ENCODE data around the gene NISCH. TPM values are rescaled to one million over a fixed set of nuclear protein-coding genes. Genes with fewer than 3 reads are reported as not detected.

NISCH gene
- total RNA-seq, 1 donor from 2014 or later: 62.5 TPM

- peaks cover 3% of the 10 kb centered on the region for H3K27me3 ChIP-seq (ENCODE audit: control insufficient read depth, insufficient read depth, low read length)
- DNase-seq (ENCODE audit: low read depth): no peak
- no peak overlapping the region for H3K4me3 ChIP-seq (ENCODE audit: low read depth, low read length)
- TF ChIP-seq, protein P1, sequence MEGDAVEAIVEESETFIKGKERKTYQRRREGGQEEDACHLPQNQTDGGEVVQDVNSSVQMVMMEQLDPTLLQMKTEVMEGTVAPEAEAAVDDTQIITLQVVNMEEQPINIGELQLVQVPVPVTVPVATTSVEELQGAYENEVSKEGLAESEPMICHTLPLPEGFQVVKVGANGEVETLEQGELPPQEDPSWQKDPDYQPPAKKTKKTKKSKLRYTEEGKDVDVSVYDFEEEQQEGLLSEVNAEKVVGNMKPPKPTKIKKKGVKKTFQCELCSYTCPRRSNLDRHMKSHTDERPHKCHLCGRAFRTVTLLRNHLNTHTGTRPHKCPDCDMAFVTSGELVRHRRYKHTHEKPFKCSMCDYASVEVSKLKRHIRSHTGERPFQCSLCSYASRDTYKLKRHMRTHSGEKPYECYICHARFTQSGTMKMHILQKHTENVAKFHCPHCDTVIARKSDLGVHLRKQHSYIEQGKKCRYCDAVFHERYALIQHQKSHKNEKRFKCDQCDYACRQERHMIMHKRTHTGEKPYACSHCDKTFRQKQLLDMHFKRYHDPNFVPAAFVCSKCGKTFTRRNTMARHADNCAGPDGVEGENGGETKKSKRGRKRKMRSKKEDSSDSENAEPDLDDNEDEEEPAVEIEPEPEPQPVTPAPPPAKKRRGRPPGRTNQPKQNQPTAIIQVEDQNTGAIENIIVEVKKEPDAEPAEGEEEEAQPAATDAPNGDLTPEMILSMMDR (IDR thresholded peaks at IDR 0.05; ENCODE audit: insufficient read depth, low read length, poor library complexity, severe bottlenecking): no peak
- no peaks in the 10 kb centered on the region for H3K36me3 ChIP-seq (ENCODE audit: control insufficient read depth, insufficient read depth, low read length)
Observed at GRCh38 chr3:52429779-52430415, 25.5 kb upstream of the NISCH start.

DNA sequence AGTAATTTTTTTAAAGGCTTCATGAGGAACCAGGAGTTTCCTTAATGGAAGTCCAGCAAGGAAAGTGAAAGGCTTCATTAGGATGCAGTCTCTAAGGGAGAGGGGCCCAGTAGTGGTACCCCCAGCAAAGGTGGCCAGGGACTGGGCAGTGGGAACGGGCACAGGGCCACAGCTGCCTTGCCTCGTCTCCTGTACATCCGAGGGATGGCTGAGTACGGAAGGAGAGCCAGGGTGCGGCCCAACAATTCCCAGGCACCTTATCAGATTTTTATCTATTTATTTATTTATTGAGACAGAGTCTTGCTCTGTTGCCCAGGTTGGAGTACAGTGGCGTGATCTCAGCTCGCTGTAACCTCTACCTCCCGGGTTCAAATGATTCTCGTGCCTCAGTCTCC lies 25.0 kb upstream of the NISCH start:
- TF ChIP-seq, protein P1 (IDR thresholded peaks at IDR 0.05; ENCODE audit: insufficient read depth, low read length, poor library complexity, severe bottlenecking): no peak
- H3K27me3 ChIP-seq (ENCODE audit: control insufficient read depth, insufficient read depth, low read length): peaks cover 3% of the 10 kb centered on the region

GRCh38 chr3:52431459-52432223 lies 23.8 kb upstream of the NISCH start:
- Histone ChIP-seq H3K4me3 (ENCODE audit: low read depth, low read length) (no peak overlapping the region), H3K36me3 (ENCODE audit: control insufficient read depth, insufficient read depth, low read length) (no peaks in the 10 kb centered on the region), H3K27me3 (ENCODE audit: control insufficient read depth, insufficient read depth, low read length) (peaks cover 5% of the 10 kb centered on the region)
- TF ChIP-seq, protein P1 (IDR thresholded peaks at IDR 0.05; ENCODE audit: insufficient read depth, low read length, poor library complexity, severe bottlenecking): no peak
- no peak for DNase-seq (ENCODE audit: low read depth)

More for the DNA sequence above, 25.0 kb upstream of the NISCH start:
- DNase-seq (ENCODE audit: low read depth): no peak
- H3K4me3 ChIP-seq (ENCODE audit: low read depth, low read length): no peak overlapping the region
- no peaks in the 10 kb centered on the region for H3K36me3 ChIP-seq (ENCODE audit: control insufficient read depth, insufficient read depth, low read length)

DNA sequence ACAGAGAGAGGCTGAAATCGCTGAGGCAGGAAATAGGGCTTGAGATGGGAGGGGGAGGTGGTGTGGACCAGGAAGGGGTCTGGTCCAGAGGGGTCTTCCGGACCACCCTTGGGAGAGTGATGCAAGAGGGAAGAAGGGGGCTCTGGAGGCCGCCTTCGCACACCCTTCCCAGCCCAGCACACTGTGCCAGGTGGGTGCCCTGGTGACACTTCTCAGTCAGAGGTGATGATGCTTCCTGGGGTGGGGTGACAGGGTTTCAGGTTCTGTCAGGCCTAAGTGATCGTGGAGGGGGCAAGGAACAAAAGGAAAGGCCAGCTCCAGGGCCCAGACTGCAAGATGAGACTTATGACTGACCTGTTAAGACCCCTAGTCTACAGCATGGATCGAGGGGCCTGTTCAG lies 23.2 kb upstream of the NISCH start:
- H3K27me3 ChIP-seq (ENCODE audit: control insufficient read depth, insufficient read depth, low read length): peaks cover 5% of the 10 kb centered on the region
- TF ChIP-seq, protein P1 (IDR thresholded peaks at IDR 0.05; ENCODE audit: insufficient read depth, low read length, poor library complexity, severe bottlenecking): no peak
- DNase-seq (ENCODE audit: low read depth): no peak
- no peak overlapping the region for H3K4me3 ChIP-seq (ENCODE audit: low read depth, low read length)
- H3K36me3 ChIP-seq (ENCODE audit: control insufficient read depth, insufficient read depth, low read length): no peaks in the 10 kb centered on the region

GRCh38 chr3:52432691-52433141 lies 22.7 kb upstream of the NISCH start:
- TF ChIP-seq, protein P1 (IDR thresholded peaks at IDR 0.05; ENCODE audit: insufficient read depth, low read length, poor library complexity, severe bottlenecking): no peak

More at GRCh38 chr3:52432691-52433141, 22.7 kb upstream of the NISCH start:
- no peak overlapping the region for H3K4me3 ChIP-seq (ENCODE audit: low read depth, low read length)
- no peak for DNase-seq (ENCODE audit: low read depth)
- H3K27me3 ChIP-seq (ENCODE audit: control insufficient read depth, insufficient read depth, low read length): peaks cover 5% of the 10 kb centered on the region
- H3K36me3 ChIP-seq (ENCODE audit: control insufficient read depth, insufficient read depth, low read length): no peaks in the 10 kb centered on the region

Measured in kidney epithelial cell (primary cell).